ENCODE results near the gene PACRGL. TPM values are rescaled to one million over a fixed set of nuclear protein-coding genes. Genes with fewer than 3 reads are reported as not detected.

Gene PACRGL
- polyA plus RNA-seq (ENCODE audit: low read depth in 6 of 6): 10 to 100 TPM in 1 of 6 donors, 1 to 10 TPM in 5; 3.9 to 14.6 (median 4.6) TPM

- ATAC-seq (ENCODE audit: low read depth in 2 of 2) (peak; percentile 95 to 96), DNase-seq (peak; percentile 92)
- peaks cover 0 to 6% (median 5%) of the 10 kb centered on the region in 3 donors for H3K27me3 Mint-ChIP-seq
- H3K4me3 Mint-ChIP-seq: peak within 1 kb of the TSS; percentile 91 to 98 (median 96)
- no peaks in the 10 kb centered on the region for H3K9me3 Mint-ChIP-seq
- peaks cover 0 to 12% of the 10 kb centered on the region in 2 donors for H3K36me3 Mint-ChIP-seq
- H3K4me1 Mint-ChIP-seq: peaks cover 29 to 40% (median 39%) of the 10 kb centered on the region in 3 donors
- H3K27ac Mint-ChIP-seq: peak within 1 kb of the TSS; percentile 94 to 99 (median 98)
Observed at GRCh38 chr4:20700007-20700761, at the start of gene PACRGL. Gene PACRGL (plus strand): TSS chr4:20700458. CDS start chr4:20704482, 4,024 bp downstream.

DNA sequence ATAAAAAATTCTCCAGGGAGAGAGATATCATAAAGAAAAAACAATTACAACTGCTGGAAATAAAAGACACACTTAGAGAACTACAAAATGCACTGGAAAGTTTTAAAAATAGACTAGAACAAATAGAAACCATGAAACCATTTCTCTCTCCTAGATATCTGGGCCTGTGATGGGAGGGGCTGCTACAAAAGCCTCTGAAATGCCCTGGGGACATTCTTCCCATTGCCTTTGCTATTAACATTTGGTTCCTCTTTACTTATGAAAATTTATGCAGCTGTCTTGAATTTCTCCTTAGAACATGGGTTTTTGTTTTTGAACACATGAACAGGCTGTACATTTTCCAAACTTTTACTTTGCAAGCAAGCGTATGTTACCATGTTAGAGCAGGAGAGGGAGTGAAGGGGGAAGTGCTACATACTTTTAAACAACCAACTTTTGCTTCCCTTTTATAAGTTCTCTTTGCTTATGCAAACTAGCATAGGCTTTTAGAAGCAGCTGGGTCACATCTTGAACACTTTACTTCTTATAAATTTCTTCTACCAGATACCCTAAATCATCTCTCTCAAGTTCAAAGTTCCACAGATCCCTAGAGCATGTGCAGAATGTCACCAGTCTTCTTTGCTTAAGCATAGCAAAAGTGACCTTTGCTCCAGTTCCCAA lies 47.9 kb upstream of the PACRGL start:
- Mint-ChIP-seq H3K4me3 (no peak overlapping the region), H3K4me1 (no peaks in the 10 kb centered on the region), H3K27me3 (no peaks in the 10 kb centered on the region), H3K9me3 (peaks cover 0 to 26% (median 9%) of the 10 kb centered on the region in 7 donors), H3K36me3 (no peaks in the 10 kb centered on the region), H3K27ac (peak overlapping the region in 1 of 6 donors; percentile 18)
- DNase-seq (no peak), ATAC-seq (ENCODE audit: low read depth in 2 of 2) (no peak)

- no peaks in the 10 kb centered on the region for H3K36me3 Mint-ChIP-seq
- H3K4me1 Mint-ChIP-seq: no peaks in the 10 kb centered on the region
- no peak overlapping the region for H3K4me3 Mint-ChIP-seq
- no peak for ATAC-seq (ENCODE audit: low read depth in 2 of 2)
- no peaks in the 10 kb centered on the region for H3K27me3 Mint-ChIP-seq
- no peak overlapping the region for H3K27ac Mint-ChIP-seq
- H3K9me3 Mint-ChIP-seq: peaks cover 0 to 5% (median 2%) of the 10 kb centered on the region in 7 donors
- DNase-seq: no peak
Observed at GRCh38 chr4:20658456-20658855, 41.8 kb upstream of the PACRGL start.

DNA sequence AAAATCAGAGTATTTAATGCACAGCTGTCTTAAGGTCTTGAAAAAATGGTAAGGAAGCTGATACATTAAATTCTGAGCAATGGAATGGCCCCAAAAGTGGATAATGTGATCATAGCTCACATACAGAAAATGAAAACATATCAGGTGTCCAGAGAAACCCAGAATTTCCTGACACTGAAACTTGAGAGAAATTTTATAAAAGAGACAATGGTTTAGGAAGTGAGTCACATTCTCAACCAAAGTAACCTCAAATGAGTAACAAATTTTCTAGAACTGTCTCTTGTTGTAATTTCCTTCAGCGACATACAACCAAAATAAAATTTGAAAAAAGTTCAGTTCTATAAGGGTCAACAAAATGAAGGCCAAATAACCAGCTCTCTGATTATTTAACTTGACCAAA lies 37.4 kb upstream of the PACRGL start:
- Mint-ChIP-seq H3K9me3 (peaks cover 0 to 2% (median 0%) of the 10 kb centered on the region in 7 donors), H3K27me3 (peaks cover 0 to 6% (median 6%) of the 10 kb centered on the region in 3 donors), H3K27ac (no peak overlapping the region), H3K4me3 (no peak overlapping the region), H3K36me3 (no peaks in the 10 kb centered on the region), H3K4me1 (no peaks in the 10 kb centered on the region)
- DNase-seq (no peak), ATAC-seq (ENCODE audit: low read depth in 2 of 2) (no peak)

- Mint-ChIP-seq H3K36me3 (no peaks in the 10 kb centered on the region), H3K4me1 (no peaks in the 10 kb centered on the region), H3K9me3 (peaks cover 0 to 7% (median 0%) of the 10 kb centered on the region in 7 donors), H3K27ac (no peak overlapping the region), H3K27me3 (peaks cover 0 to 6% (median 6%) of the 10 kb centered on the region in 3 donors), H3K4me3 (no peak overlapping the region)
- no peak for ATAC-seq (ENCODE audit: low read depth in 2 of 2)
- DNase-seq: no peak
Observed at GRCh38 chr4:20666012-20666860, 34.0 kb upstream of the PACRGL start.

DNA sequence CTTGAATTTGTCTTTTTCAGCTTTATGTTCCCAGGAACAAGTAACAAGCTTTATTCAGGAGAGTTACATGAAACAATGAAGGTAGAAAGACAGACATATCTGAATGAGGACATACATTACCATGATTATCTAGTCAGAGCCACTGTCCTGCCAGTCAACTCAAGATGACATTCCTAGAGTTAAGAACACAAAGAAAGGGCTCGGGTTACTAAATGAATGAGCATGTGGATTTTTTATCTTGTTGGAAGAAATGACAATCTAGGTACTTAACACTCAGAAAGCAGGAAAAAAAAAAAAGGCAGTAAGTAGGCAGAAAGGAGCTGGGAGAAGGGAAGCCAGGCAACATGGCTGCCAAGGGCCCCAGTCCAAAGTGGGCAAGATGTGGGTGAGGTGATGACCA lies 28.0 kb upstream of the PACRGL start:
- Mint-ChIP-seq H3K4me1 (no peaks in the 10 kb centered on the region), H3K9me3 (peaks cover 0 to 7% (median 0%) of the 10 kb centered on the region in 7 donors), H3K36me3 (no peaks in the 10 kb centered on the region), H3K27me3 (peaks cover 6 to 23% (median 20%) of the 10 kb centered on the region in 3 donors), H3K4me3 (no peak overlapping the region), H3K27ac (no peak overlapping the region)
- ATAC-seq (ENCODE audit: low read depth in 2 of 2) (no peak), DNase-seq (no peak)

DNA sequence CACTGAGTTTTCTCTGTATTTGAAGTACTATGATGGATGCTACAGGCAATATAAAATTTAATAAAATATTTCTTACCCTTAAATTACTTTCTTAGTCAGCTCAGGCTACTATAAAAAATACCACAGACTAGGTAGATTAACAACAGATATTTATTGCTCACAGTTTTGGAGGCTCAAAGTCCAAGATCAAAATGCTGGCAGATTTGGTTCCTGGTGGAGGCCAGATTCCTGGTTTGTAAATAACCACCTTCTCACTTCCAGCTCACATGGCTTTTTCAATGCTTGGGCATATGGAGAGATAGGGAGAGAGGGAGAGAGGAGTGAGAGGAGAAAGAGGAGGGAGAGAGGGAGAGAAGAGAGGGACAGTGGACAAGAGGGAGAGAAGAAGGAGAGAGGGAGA lies 24.5 kb upstream of the PACRGL start:
- no peak overlapping the region for H3K4me3 Mint-ChIP-seq
- DNase-seq: no peak
- H3K36me3 Mint-ChIP-seq: no peaks in the 10 kb centered on the region

GRCh38 chr4:20676501-20677197 lies 23.6 kb upstream of the PACRGL start:
- peaks cover 0 to 2% (median 0%) of the 10 kb centered on the region in 7 donors for H3K9me3 Mint-ChIP-seq
- ATAC-seq (ENCODE audit: low read depth in 2 of 2) (no peak), DNase-seq (no peak)
- H3K27me3 Mint-ChIP-seq: peaks cover 21 to 50% (median 43%) of the 10 kb centered on the region in 3 donors
- H3K4me3 Mint-ChIP-seq: no peak overlapping the region
- H3K4me1 Mint-ChIP-seq: no peaks in the 10 kb centered on the region
- H3K36me3 Mint-ChIP-seq: no peaks in the 10 kb centered on the region
- H3K27ac Mint-ChIP-seq: no peak overlapping the region

More for the DNA sequence above, 24.5 kb upstream of the PACRGL start:
- no peak for ATAC-seq (ENCODE audit: low read depth in 2 of 2)
- H3K4me1 Mint-ChIP-seq: no peaks in the 10 kb centered on the region
- peak overlapping the region in 1 of 6 donors; percentile 73 for H3K27ac Mint-ChIP-seq
- H3K27me3 Mint-ChIP-seq: peaks cover 14 to 42% (median 37%) of the 10 kb centered on the region in 3 donors
- H3K9me3 Mint-ChIP-seq: peaks cover 0 to 2% (median 0%) of the 10 kb centered on the region in 7 donors

DNA sequence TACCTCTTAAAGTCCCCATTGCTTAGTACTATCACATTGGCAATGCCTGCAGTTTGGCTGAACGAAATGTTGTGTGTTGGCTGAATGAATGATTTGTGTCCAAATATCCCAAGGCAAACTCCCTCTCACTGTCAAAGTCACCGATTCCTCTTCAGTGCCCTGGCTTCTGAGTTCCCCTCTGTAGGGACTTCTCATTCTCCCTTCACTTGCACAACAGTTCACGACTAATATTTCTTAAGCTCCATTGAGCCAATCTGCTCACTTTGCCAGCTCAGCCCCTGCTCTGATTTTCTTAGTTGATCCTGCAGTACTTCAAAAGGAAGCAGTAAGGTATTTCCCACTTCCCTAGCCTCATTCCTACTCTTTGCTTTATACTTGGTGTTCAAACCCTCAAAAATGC lies 21.9 kb upstream of the PACRGL start:
- Mint-ChIP-seq H3K36me3 (no peaks in the 10 kb centered on the region), H3K4me3 (no peak overlapping the region), H3K9me3 (no peaks in the 10 kb centered on the region), H3K4me1 (no peaks in the 10 kb centered on the region), H3K27me3 (peaks cover 16 to 53% (median 38%) of the 10 kb centered on the region in 3 donors), H3K27ac (no peak overlapping the region)
- ATAC-seq (ENCODE audit: low read depth in 2 of 2): no peak
- DNase-seq: no peak

DNA sequence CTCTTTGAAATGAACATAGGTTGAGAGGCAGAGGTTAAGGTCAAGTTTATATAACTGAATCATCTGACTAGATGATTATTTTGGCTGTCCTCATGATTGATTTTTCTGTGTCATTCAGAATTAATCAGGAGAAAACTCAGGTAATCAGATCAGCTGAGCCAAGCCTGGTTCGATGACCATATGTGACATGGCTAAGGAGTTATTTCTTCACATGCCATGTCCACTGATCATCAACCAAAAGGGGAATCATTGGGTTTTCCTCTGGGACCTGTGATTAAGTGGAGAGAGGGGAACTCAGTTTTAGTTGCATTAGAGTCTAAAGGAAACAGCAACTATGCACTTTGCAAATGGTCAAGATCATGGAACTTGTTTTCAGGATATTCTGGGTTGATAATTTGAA lies 20.3 kb upstream of the PACRGL start:
- Mint-ChIP-seq H3K4me1 (no peaks in the 10 kb centered on the region), H3K9me3 (no peaks in the 10 kb centered on the region), H3K4me3 (no peak overlapping the region), H3K27ac (no peak overlapping the region), H3K27me3 (peaks cover 20 to 53% (median 37%) of the 10 kb centered on the region in 3 donors), H3K36me3 (no peaks in the 10 kb centered on the region)
- ATAC-seq (ENCODE audit: low read depth in 2 of 2) (no peak), DNase-seq (no peak)

DNA sequence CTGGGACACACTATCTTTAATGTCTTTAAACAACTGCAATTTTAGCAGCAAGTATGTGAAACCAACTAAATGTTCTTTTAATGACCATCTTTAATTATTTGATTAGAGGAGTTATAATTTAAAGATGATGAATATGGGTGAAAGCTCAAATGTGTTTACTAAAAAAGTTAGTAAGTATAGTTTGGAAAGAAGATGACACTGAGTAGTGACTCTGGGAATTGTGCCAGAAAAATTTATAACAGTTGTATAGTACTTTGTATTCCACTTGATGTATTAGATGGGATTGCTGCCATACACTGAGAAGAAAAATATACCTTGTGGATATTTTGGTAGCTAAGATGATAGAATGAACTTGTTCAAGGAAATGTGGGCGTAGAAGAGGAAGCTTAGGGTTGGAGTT lies 19.5 kb upstream of the PACRGL start:
- Mint-ChIP-seq H3K4me1 (no peaks in the 10 kb centered on the region), H3K4me3 (no peak overlapping the region), H3K36me3 (no peaks in the 10 kb centered on the region), H3K9me3 (no peaks in the 10 kb centered on the region), H3K27me3 (peaks cover 20 to 51% (median 37%) of the 10 kb centered on the region in 3 donors), H3K27ac (peak overlapping the region in 1 of 6 donors; percentile 8)
- no peak for ATAC-seq (ENCODE audit: low read depth in 2 of 2)
- no peak for DNase-seq

DNA sequence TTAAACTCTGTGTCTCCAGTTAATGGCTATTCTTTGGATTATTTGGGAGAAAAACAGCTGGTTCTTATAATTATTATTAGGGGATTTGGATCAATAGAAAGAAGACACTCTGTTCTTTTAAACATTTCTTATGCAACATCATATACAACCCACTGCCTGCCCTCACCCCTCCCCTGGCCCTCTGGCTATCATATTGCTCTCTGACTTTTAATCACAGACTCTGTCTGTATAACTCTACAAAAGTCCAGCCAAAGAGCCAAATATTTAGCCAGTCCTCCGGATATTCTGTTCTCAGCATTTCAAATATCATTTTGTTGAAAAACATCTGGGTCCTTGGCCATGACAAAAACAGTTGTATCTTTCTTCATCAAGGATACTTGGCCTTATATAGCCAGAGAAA lies 19.0 kb upstream of the PACRGL start:
- Mint-ChIP-seq H3K9me3 (no peaks in the 10 kb centered on the region), H3K27ac (no peak overlapping the region), H3K4me1 (no peaks in the 10 kb centered on the region), H3K36me3 (no peaks in the 10 kb centered on the region), H3K27me3 (peaks cover 20 to 46% (median 33%) of the 10 kb centered on the region in 3 donors), H3K4me3 (no peak overlapping the region)
- DNase-seq: no peak
- no peak for ATAC-seq (ENCODE audit: low read depth in 2 of 2)

- ATAC-seq (ENCODE audit: low read depth in 2 of 2) (no peak), DNase-seq (no peak)
- Mint-ChIP-seq H3K36me3 (no peaks in the 10 kb centered on the region), H3K27ac (no peak overlapping the region), H3K27me3 (peaks cover 20 to 33% (median 32%) of the 10 kb centered on the region in 3 donors), H3K4me1 (no peaks in the 10 kb centered on the region), H3K9me3 (no peaks in the 10 kb centered on the region), H3K4me3 (no peak overlapping the region)
Observed at GRCh38 chr4:20682853-20683252, 17.4 kb upstream of the PACRGL start.

Data from naive B cell (primary cell).